ENCODE results near the gene HS6ST1.

The HS6ST1 gene

GRCh38 chr2:128237911-128238697, 80.6 kb downstream of the HS6ST1 start:
- Histone ChIP-seq H3K36me3 (ENCODE audit: insufficient read depth) (no peaks in the 10 kb centered on the region), H3K4me2 (no peak overlapping the region), H3K27me3 (ENCODE audit: insufficient read depth, low read depth) (no peaks in the 10 kb centered on the region), H3K79me2 (ENCODE audit: insufficient read depth, low read depth) (no peaks in the 10 kb centered on the region), H3K9ac (no peak overlapping the region), H3K4me3 (IDR thresholded peaks at IDR 0.05; ENCODE audit: insufficient read depth, low read depth, low read length) (no peak overlapping the region), H3K27ac (no peak overlapping the region), H2AFZ (ENCODE audit: low read depth) (no peak overlapping the region), H3K4me1 (ENCODE audit: low read depth, poor library complexity, severe bottlenecking) (no peaks in the 10 kb centered on the region), H4K20me1 (ENCODE audit: insufficient read depth) (no peaks in the 10 kb centered on the region)
- no peak for TF ChIP-seq CTCF (conservative IDR thresholded peaks at IDR 0.05; ENCODE audit: low read depth, low read length)

GRCh38 chr2:128237081-128237534, 81.6 kb downstream of the HS6ST1 start:
- Histone ChIP-seq H3K79me2 (ENCODE audit: insufficient read depth, low read depth) (no peaks in the 10 kb centered on the region), H2AFZ (ENCODE audit: low read depth) (no peak overlapping the region), H3K4me1 (ENCODE audit: low read depth, poor library complexity, severe bottlenecking) (no peaks in the 10 kb centered on the region), H3K9ac (no peak overlapping the region), H4K20me1 (ENCODE audit: insufficient read depth) (no peaks in the 10 kb centered on the region), H3K27ac (no peak overlapping the region), H3K27me3 (ENCODE audit: insufficient read depth, low read depth) (no peaks in the 10 kb centered on the region), H3K36me3 (ENCODE audit: insufficient read depth) (no peaks in the 10 kb centered on the region), H3K4me3 (IDR thresholded peaks at IDR 0.05; ENCODE audit: insufficient read depth, low read depth, low read length) (no peak overlapping the region), H3K4me2 (no peak overlapping the region)
- no peak for TF ChIP-seq CTCF (conservative IDR thresholded peaks at IDR 0.05; ENCODE audit: low read depth, low read length)

DNA sequence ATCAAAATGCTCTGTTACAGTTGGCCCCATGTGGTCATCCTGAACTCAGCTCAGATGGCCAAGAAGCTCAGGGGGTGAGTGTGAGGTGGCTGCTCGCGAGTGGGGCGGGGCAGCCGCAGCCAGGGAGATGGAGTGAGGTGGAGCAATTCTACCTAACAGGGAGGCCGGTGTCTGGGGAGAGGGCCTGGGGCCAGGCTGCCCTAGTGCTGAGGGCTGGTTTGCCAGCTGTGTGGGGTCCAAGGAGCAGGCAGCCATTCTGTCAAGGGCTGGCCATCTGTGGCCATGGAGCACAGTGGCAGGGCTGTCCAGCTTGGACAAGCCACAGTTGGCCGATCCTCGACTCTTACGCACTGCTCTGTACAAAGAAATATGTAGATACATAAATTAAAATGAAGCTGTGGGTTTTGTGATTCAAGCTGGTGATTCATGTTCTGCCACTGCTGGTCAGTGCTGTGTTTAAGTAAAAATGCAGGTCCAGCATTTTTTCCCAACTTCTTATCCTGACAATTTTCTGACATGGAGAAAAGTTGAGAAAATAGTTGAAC, 82.1 kb downstream of the HS6ST1 start:
- H3K4me1 ChIP-seq (ENCODE audit: low read depth, poor library complexity, severe bottlenecking) = no peaks in the 10 kb centered on the region
- no peak overlapping the region for H3K4me3 ChIP-seq (IDR thresholded peaks at IDR 0.05; ENCODE audit: insufficient read depth, low read depth, low read length)
- no peak overlapping the region for H3K9ac ChIP-seq
- H4K20me1 ChIP-seq (ENCODE audit: insufficient read depth) = no peaks in the 10 kb centered on the region
- no peak overlapping the region for H2AFZ ChIP-seq (ENCODE audit: low read depth)
- no peaks in the 10 kb centered on the region for H3K36me3 ChIP-seq (ENCODE audit: insufficient read depth)
- H3K27ac ChIP-seq = no peak overlapping the region
- no peak overlapping the region for H3K4me2 ChIP-seq
- no peaks in the 10 kb centered on the region for H3K79me2 ChIP-seq (ENCODE audit: insufficient read depth, low read depth)
- no peak for TF ChIP-seq CTCF (conservative IDR thresholded peaks at IDR 0.05; ENCODE audit: low read depth, low read length)
- no peaks in the 10 kb centered on the region for H3K27me3 ChIP-seq (ENCODE audit: insufficient read depth, low read depth)

GRCh38 chr2:128235581-128235980, 83.1 kb downstream of the HS6ST1 start:
- Histone ChIP-seq H3K4me3 (IDR thresholded peaks at IDR 0.05; ENCODE audit: insufficient read depth, low read depth, low read length) (no peak overlapping the region), H3K4me2 (no peak overlapping the region), H3K36me3 (ENCODE audit: insufficient read depth) (no peaks in the 10 kb centered on the region), H3K27ac (no peak overlapping the region), H3K27me3 (ENCODE audit: insufficient read depth, low read depth) (no peaks in the 10 kb centered on the region), H4K20me1 (ENCODE audit: insufficient read depth) (no peaks in the 10 kb centered on the region), H3K9ac (no peak overlapping the region), H3K4me1 (ENCODE audit: low read depth, poor library complexity, severe bottlenecking) (no peaks in the 10 kb centered on the region), H2AFZ (ENCODE audit: low read depth) (no peak overlapping the region), H3K79me2 (ENCODE audit: insufficient read depth, low read depth) (no peaks in the 10 kb centered on the region)
- TF ChIP-seq CTCF (conservative IDR thresholded peaks at IDR 0.05; ENCODE audit: low read depth, low read length) = no peak
